H1 (cell line): ENCODE results near the gene OR2Z1. TPM values are rescaled to one million over a fixed set of nuclear protein-coding genes. Genes with fewer than 3 reads are reported as not detected.

Experiments
- CHD7 ChIP-seq: fragments of 300-600 bp; sonication (generic); IDR thresholded peaks from 2 replicates; pipeline ENCODE4 v1.7.1; 2012; ENCODE audit warnings: low read length, moderate library complexity, mild to moderate bottlenecking, inconsistent platforms; ENCODE audit not compliant: insufficient replicate concordance
- polyA plus RNA-seq, 7 experiments: library from polyadenylated mRNA; depleted of rRNA in 3 of 7; stranded (reverse) in 5 of 7; unstranded in 2 of 7; fragments of >200 nt in 5 of 7; fragments of 200-250 nt in 2 of 7; gene quantifications; 1 replicate in 5 of 7; 2 replicates in 1 of 7; 4 replicates in 1 of 7; pipeline versions ENCODE4 v1.2.1 to v1.2.3, GENCODE V29; 2011 to 2013; ENCODE audit warnings: missing spikeins in 2 of 7, mixed read lengths in 2 of 7
- total RNA-seq: library from RNA; stranded (reverse); fragmentation: NEBNext Ultra II Directional; extraction: Animal tissue kit (Norgen Biotek cat#: 25700); gene quantifications from 2 replicates; pipeline ENCODE4 v1.2.1, GENCODE V29; 2021

The OR2Z1 gene
- total and polyA plus RNA-seq, 2 of the 8 experiments (the other 6 are each of a cell fraction or from before 2014, with no cell fraction given): not detected

GRCh38 chr19:8682931-8683330 lies 38.5 kb upstream of the OR2Z1 start (continued):
- no peak for TF ChIP-seq CHD7
